ENCODE measurements around the gene MRPL43. TPM values are rescaled to one million over a fixed set of nuclear protein-coding genes. Genes with fewer than 3 reads are reported as not detected.

The MRPL43 gene
- total RNA-seq, 1 donor from 2014 or later, result 44.2 TPM

DNA sequence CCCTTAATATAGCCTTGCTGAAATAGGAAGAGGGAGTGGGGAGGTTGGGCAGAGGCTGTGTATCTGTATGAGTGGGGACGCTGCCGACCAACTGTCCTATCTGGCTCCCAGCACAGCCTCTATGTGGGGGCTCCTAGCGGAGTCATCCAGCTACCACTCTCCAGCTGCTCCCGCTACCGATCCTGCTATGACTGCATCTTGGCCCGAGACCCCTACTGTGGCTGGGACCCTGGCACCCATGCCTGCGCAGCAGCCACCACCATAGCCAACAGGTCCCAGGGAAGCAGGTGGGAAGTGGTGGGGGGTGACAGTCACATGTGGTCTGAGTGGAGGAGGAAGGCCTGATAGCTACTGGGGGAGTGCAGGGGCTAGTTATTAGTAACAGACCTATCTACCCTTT is 6.6 kb downstream of the MRPL43 start:
- no peak for ATAC-seq (ENCODE audit: low read depth)
- Mint-ChIP-seq H3K9me3 (no peaks in the 10 kb centered on the region), H3K4me3 (no peak overlapping the region), H3K27me3 (no peaks in the 10 kb centered on the region), H3K4me1 (peaks cover 4% of the 10 kb centered on the region), H3K27ac (no peak overlapping the region), H3K36me3 (ENCODE audit: low read depth) (peaks cover 51% of the 10 kb centered on the region)
- intact Hi-C loops (cut with micrococcal nuclease), result no loop called here
- TF ChIP-seq, protein P1, sequence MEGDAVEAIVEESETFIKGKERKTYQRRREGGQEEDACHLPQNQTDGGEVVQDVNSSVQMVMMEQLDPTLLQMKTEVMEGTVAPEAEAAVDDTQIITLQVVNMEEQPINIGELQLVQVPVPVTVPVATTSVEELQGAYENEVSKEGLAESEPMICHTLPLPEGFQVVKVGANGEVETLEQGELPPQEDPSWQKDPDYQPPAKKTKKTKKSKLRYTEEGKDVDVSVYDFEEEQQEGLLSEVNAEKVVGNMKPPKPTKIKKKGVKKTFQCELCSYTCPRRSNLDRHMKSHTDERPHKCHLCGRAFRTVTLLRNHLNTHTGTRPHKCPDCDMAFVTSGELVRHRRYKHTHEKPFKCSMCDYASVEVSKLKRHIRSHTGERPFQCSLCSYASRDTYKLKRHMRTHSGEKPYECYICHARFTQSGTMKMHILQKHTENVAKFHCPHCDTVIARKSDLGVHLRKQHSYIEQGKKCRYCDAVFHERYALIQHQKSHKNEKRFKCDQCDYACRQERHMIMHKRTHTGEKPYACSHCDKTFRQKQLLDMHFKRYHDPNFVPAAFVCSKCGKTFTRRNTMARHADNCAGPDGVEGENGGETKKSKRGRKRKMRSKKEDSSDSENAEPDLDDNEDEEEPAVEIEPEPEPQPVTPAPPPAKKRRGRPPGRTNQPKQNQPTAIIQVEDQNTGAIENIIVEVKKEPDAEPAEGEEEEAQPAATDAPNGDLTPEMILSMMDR (IDR thresholded peaks at IDR 0.05), result no peak
- POLR2A ChIA-PET, result no interaction called here
- CTCF ChIA-PET, result no interaction called here
- no peak for DNase-seq

DNA sequence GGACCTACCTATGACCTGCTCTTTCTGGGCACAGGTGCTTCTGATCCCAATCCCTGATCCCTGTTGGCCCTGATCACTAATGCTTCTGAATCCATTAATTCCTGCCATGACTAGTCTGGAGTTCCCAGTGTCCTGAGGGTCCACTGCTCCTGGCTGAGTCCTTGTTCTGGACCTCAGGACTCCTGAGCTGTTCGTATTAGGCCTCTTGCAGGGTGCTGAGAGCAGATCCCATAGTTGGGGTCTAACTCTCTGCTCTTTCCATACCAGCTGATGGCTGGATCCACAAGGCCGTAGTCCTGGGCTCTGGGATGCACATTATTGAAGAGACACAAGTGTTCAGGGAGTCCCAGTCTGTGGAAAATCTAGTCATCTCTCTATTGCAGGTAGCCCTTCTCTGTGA is 7.0 kb downstream of the MRPL43 start:
- TF ChIP-seq, protein P1 (IDR thresholded peaks at IDR 0.05), result no peak
- ChIA-PET POLR2A (no interaction called here), CTCF (no interaction called here)
- DNase-seq, result no peak
- no peak for ATAC-seq (ENCODE audit: low read depth)
- Mint-ChIP-seq H3K27me3 (no peaks in the 10 kb centered on the region), H3K4me1 (peaks cover under 1% of the 10 kb centered on the region), H3K9me3 (no peaks in the 10 kb centered on the region), H3K36me3 (ENCODE audit: low read depth) (peaks cover 47% of the 10 kb centered on the region), H3K4me3 (no peak overlapping the region), H3K27ac (no peak overlapping the region)
- intact Hi-C loops (cut with micrococcal nuclease), result no loop called here

DNA sequence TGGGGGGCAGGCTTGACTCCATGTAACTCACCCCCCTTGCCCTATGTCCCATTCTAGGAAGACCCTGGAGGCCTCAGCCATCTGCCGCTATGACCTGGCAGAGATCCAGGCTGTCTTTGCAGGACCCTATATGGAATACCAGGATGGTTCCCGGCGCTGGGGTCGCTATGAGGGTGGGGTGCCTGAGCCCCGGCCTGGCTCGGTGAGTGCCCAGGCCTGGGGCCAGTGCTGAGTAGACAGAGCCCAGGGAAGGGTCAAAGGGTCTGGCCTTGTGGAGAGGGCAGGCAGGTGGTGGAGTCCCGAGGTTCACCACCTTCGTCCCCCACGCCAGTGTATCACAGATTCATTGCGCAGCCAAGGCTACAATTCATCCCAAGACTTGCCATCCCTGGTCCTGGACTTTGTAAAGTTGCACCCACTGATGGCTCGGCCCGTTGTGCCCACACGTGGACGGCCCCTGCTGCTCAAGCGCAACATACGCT is 7.5 kb downstream of the MRPL43 start:
- DNase-seq (no peak), ATAC-seq (ENCODE audit: low read depth) (no peak)
- CTCF ChIA-PET, result no interaction called here
- TF ChIP-seq, protein P1 (IDR thresholded peaks at IDR 0.05), result no peak
- POLR2A ChIA-PET, result no interaction called here
- intact Hi-C loops (cut with micrococcal nuclease), result no loop called here
- peaks cover 47% of the 10 kb centered on the region for H3K36me3 Mint-ChIP-seq (ENCODE audit: low read depth)
- H3K27me3 Mint-ChIP-seq, result no peaks in the 10 kb centered on the region
- no peak overlapping the region for H3K27ac Mint-ChIP-seq
- no peak overlapping the region for H3K4me3 Mint-ChIP-seq
- H3K9me3 Mint-ChIP-seq, result no peaks in the 10 kb centered on the region
- H3K4me1 Mint-ChIP-seq, result no peaks in the 10 kb centered on the region

DNA sequence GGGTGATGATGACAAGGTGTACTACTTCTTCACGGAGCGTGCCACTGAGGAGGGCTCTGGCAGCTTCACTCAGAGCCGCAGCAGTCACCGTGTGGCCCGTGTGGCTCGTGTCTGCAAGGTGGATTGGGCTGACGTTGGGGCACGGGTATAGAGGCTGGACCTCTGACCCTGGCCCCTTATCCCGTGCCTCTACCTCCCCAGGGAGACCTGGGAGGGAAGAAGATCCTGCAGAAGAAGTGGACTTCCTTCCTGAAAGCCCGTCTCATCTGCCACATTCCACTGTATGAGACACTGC is 8.4 kb downstream of the MRPL43 start:
- H3K4me1 Mint-ChIP-seq, result no peaks in the 10 kb centered on the region
- H3K4me3 Mint-ChIP-seq, result no peak overlapping the region
- H3K27me3 Mint-ChIP-seq, result no peaks in the 10 kb centered on the region
- H3K36me3 Mint-ChIP-seq (ENCODE audit: low read depth), result peaks cover 41% of the 10 kb centered on the region
- intact Hi-C loops (cut with micrococcal nuclease), result no loop called here
- DNase-seq (no peak), ATAC-seq (ENCODE audit: low read depth) (no peak)
- H3K9me3 Mint-ChIP-seq, result no peaks in the 10 kb centered on the region
- ChIA-PET CTCF (no interaction called here), POLR2A (no interaction called here)
- no peak overlapping the region for H3K27ac Mint-ChIP-seq
- TF ChIP-seq, protein P1 (IDR thresholded peaks at IDR 0.05), result no peak

DNA sequence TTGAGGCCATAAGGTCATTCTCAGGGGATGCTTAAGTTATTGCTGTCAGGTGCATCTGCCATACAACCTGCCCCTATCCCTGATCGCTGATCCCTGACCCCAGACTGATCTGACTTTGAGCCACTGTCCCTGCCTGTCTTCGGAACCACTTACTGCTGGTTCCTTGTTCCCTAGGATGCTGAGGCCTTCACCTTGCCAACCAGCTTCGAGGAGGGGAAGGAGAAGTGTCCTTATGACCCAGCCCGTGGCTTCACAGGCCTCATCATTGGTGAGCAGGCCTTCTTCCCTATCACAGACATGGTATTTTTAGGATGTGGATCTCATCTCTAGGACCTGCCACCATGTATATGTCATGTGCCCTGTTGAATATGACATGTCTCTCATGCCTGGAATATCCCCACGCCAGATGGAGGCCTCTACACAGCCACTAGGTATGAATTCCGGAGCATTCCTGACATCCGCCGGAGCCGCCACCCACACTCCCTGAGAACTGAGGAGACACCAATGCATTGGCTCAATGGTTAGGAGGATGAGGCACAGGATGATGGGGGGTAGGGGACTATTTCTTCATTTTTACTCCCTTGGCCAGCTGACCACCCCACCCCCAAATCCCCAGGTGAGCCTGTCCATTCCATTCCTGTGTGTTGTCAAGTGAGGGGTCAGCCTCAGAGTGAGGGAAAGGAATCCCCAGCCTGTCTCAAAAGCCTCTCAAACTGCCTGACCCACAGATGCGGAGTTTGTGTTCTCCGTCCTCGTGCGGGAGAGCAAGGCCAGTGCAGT is 9.0 kb downstream of the MRPL43 start:
- no peak for DNase-seq
- Mint-ChIP-seq H3K36me3 (ENCODE audit: low read depth) (peaks cover 38% of the 10 kb centered on the region), H3K4me1 (no peaks in the 10 kb centered on the region), H3K27ac (no peak overlapping the region), H3K9me3 (no peaks in the 10 kb centered on the region), H3K4me3 (no peak overlapping the region), H3K27me3 (no peaks in the 10 kb centered on the region)
- TF ChIP-seq, protein P1 (IDR thresholded peaks at IDR 0.05), result no peak
- intact Hi-C loops (cut with micrococcal nuclease), result no loop called here
- CTCF ChIA-PET, result no interaction called here
- POLR2A ChIA-PET, result no interaction called here
- ATAC-seq (ENCODE audit: low read depth), result no peak
